T-cell (primary cell): ENCODE data around the gene EDN1. TPM values are rescaled to one million over a fixed set of nuclear protein-coding genes. Genes with fewer than 3 reads are reported as not detected.

Experiments used
- ATAC-seq, 4 experiments: fragments of 200-7000 bp in 3 of 4; fragments of 150-1000 bp in 1 of 4; cut with Tn5 transposase; replicated peaks in 1 of 4; 1 replicate in 3 of 4; 2 replicates in 1 of 4; pipeline ENCODE4 v1.10.0; 2021; ENCODE audit warnings: moderate library complexity in 3 of 4, mild to moderate bottlenecking in 2 of 4, moderate number of reproducible peaks in 1 of 4
- CTCF ChIA-PET, 2 donors: fragments of 300-600 bp; sonication (Branson Sonifier 250); formaldehyde crosslinking; loops; one replicate each; lab custom pipeline; 2022; ENCODE audit warnings: antibody characterized with exemption in 2 of 2; lab: Charles Lee
- POLR2A ChIA-PET, 2 donors: fragments of 300-600 bp; sonication (Branson Sonifier 250); formaldehyde crosslinking; loops; one replicate each; lab custom pipeline; 2022; ENCODE audit warnings: antibody characterized with exemption in 2 of 2; lab: Charles Lee
- DNase-seq, 35 experiments: peaks; one replicate each; pipeline versions ENCODE4 v3.0.0 to v3.0.0-alpha.2; 2013 to 2023
- H3K27ac ChIP-seq: one replicate; pipeline ENCODE4 v1.5.1; 2013; ENCODE audit warnings: low read length
- H3K27me3 ChIP-seq, 2 experiments: replicated peaks in 1 of 2; 1 replicate in 1 of 2; 2 replicates in 1 of 2; pipeline versions ENCODE4 v1.6.1 to v1.7.0; 2013; ENCODE audit warnings: low read length in 1 of 2, mixed read lengths in 1 of 2; ENCODE audit not compliant: control insufficient read depth in 2 of 2, insufficient read depth in 2 of 2; ENCODE audit errors: extremely low read depth in 1 of 2
- H3K36me3 ChIP-seq, 2 donors: 1 replicate in 1 of 2; 2 replicates in 1 of 2; pipeline versions ENCODE4 v1.6.1 to v1.7.0; 2013; ENCODE audit warnings: low read length in 1 of 2; ENCODE audit not compliant: control insufficient read depth in 2 of 2, insufficient read depth in 1 of 2; ENCODE audit errors: extremely low read depth in 1 of 2
- H3K4me1 ChIP-seq, 2 experiments: 1 replicate in 1 of 2; 2 replicates in 1 of 2; pipeline versions ENCODE4 v1.6.1 to v1.7.0; 2013; ENCODE audit warnings: low read length in 2 of 2, mixed read lengths in 1 of 2; ENCODE audit not compliant: insufficient read depth in 2 of 2, control insufficient read depth in 1 of 2; ENCODE audit errors: extremely low read depth in 1 of 2
- H3K4me3 ChIP-seq, 2 donors: 1 replicate in 1 of 2; 2 replicates in 1 of 2; pipeline versions ENCODE4 v1.5.1 to v1.7.0; 2013; ENCODE audit warnings: mild to moderate bottlenecking in 2 of 2, low read length in 1 of 2, moderate library complexity in 1 of 2; ENCODE audit not compliant: control insufficient read depth in 1 of 2; ENCODE audit errors: extremely low read depth in 1 of 2
- H3K9me3 ChIP-seq: 2 replicates; pipeline ENCODE4 v1.7.0; 2013
- H3K27ac Mint-ChIP-seq, 2 donors: one replicate each; pipeline ENCODE4 v1.8.0; 2020 to 2021; ENCODE audit warnings: mild to moderate bottlenecking in 2 of 2, mixed read lengths in 2 of 2
- H3K27me3 Mint-ChIP-seq, 2 donors: one replicate each; pipeline ENCODE4 v1.8.0; 2021 to 2022; ENCODE audit warnings: mixed read lengths in 2 of 2
- H3K36me3 Mint-ChIP-seq: one replicate; pipeline ENCODE4 v1.8.0; 2021; ENCODE audit warnings: mixed read lengths
- H3K4me1 Mint-ChIP-seq, 3 donors: one replicate each; pipeline ENCODE4 v1.8.0; 2020 to 2022; ENCODE audit warnings: mixed read lengths in 3 of 3, mild to moderate bottlenecking in 1 of 3
- H3K4me3 Mint-ChIP-seq, 3 donors: one replicate each; pipeline ENCODE4 v1.8.0; 2020 to 2022; ENCODE audit warnings: mild to moderate bottlenecking in 3 of 3, mixed read lengths in 3 of 3, moderate library complexity in 3 of 3
- H3K9me3 Mint-ChIP-seq, 3 donors: one replicate each; pipeline ENCODE4 v1.8.0; 2020 to 2022; ENCODE audit warnings: mixed read lengths in 3 of 3
- WGBS: methylation state at CpG from one replicate; pipeline ENCODE4 v1.1.5; 2013; ENCODE audit warnings: missing lambda C conversion rate; ENCODE audit not compliant: insufficient coverage; 5-methylcytosine and 5-hydroxymethylcytosine counted together
- total RNA-seq, 35 experiments: library from RNA in 6 of 35; stranded (reverse) in 6 of 35; fragments of 120-200 nt in 1 of 35; gene quantifications; one replicate each; pipeline versions ENCODE4 v1.2.1 to v1.2.4 and lab custom pipeline; 2013 to 2026

The EDN1 gene
- total RNA-seq = 1 to 10 TPM in 1 of 5 donors, under 1 TPM in 4; 0.44 to 1.2 (median 0.79) TPM
- total RNA-seq (2013) = 0.61 TPM
- total RNA-seq (lab: John Stamatoyannopoulos, UW) = 0.11 to 3.3 (median 0.92) reads per million in 29 experiments

- DNase-seq (peak in 30 of 35 experiments; percentile 5 to 56 (median 30)), ATAC-seq (peak; percentile 76 to 90 (median 80))
- H3K9me3 ChIP-seq = no peaks in the 10 kb centered on the region
- CTCF ChIA-PET = interaction anchor here (0.5 to 1.8 kb wide), 14 partner anchors 9 to 634 kb away, joined by 3 to 10 read pairs (median 4); partner anchors contain the start of gene HIVEP1 (in 1 of the 2)
- no peaks in the 10 kb centered on the region for H3K9me3 Mint-ChIP-seq
- H3K4me1 Mint-ChIP-seq = peaks cover 13 to 19% (median 16%) of the 10 kb centered on the region in 3 donors
- H3K36me3 ChIP-seq = no peaks in the 10 kb centered on the region
- peaks cover 0 to 11% of the 10 kb centered on the region in 2 experiments for H3K4me1 ChIP-seq
- peaks cover 25 to 43% of the 10 kb centered on the region in 2 donors for H3K27me3 Mint-ChIP-seq
- no peaks in the 10 kb centered on the region for H3K36me3 Mint-ChIP-seq
- H3K4me3 ChIP-seq = peak within 1 kb of the TSS; percentile 29 to 67
- 1% methylated on average over 23 of the region's 38 CpGs for WGBS
- H3K27me3 ChIP-seq = peaks cover 5 to 41% of the 10 kb centered on the region in 2 experiments
- no peak within 1 kb of the TSS for H3K27ac Mint-ChIP-seq
- no peak within 1 kb of the TSS for H3K27ac ChIP-seq
- peak within 1 kb of the TSS; percentile 84 to 88 (median 85) for H3K4me3 Mint-ChIP-seq
- POLR2A ChIA-PET = interaction anchor here in 1 of 2 donors (0.6 kb wide), 2 partner anchors 275 to 279 kb away, joined by 3 read pairs; no protein-coding TSS in a partner anchor
Observed at GRCh38 chr6:12289933-12290820, at the start of gene EDN1. EDN1 (plus strand) TSS chr6:12290361; CDS start chr6:12290630, 269 bp downstream.

DNA sequence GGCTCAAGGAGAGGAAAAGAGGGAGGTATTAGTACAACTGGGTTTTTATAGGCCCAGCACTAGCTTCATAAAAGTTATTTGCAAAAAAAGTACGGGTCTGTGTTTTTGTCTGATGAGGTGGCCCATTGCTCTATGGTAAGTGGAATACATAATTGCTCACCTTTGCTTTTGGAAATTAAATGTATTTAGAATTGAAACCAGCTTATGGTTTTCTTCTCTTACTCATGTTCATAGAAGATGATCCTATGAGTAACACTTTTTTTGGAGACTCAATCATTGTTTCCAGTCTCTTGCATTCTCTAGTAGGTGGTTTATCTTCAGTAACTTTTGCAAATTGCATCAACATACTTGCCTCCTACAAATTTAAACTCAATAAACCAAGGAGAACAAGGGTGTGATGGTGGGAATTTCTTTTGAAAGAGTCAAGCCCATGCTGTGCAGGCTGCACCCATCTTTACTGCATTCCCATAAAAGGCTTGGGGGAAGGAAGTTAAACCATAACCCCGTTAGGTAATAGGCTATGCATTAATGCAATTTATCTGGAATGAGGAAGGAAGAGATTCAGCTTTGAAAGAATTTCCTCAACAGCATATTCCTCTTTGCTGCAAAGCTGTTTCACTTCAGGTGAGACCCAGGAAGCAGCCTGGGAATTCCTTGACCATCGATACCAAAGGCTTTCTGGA lies 48.5 kb upstream of the EDN1 start:
- Histone ChIP-seq H3K4me3 (no peak overlapping the region), H3K4me1 (no peaks in the 10 kb centered on the region), H3K36me3 (no peaks in the 10 kb centered on the region), H3K9me3 (no peaks in the 10 kb centered on the region), H3K27ac (no peak overlapping the region), H3K27me3 (no peaks in the 10 kb centered on the region)
- no peak for DNase-seq
- no peak for ATAC-seq
- ChIA-PET POLR2A (no interaction called here), CTCF (interaction anchor here in 1 of 2 donors (0.6 kb wide), 1 partner anchor 587 kb away, joined by 7 read pairs; no protein-coding TSS in a partner anchor)
- Mint-ChIP-seq H3K27ac (no peak overlapping the region), H3K27me3 (peaks cover 3% of the 10 kb centered on the region in 2 donors), H3K9me3 (no peaks in the 10 kb centered on the region), H3K36me3 (no peaks in the 10 kb centered on the region), H3K4me3 (no peak overlapping the region), H3K4me1 (no peaks in the 10 kb centered on the region)
- no CpG with 5 or more reads among the region's 3 CpGs for WGBS

- ChIA-PET POLR2A (no interaction called here), CTCF (no interaction called here)
- Mint-ChIP-seq H3K9me3 (no peaks in the 10 kb centered on the region), H3K4me1 (no peaks in the 10 kb centered on the region), H3K36me3 (no peaks in the 10 kb centered on the region), H3K27ac (no peak overlapping the region), H3K4me3 (no peak overlapping the region), H3K27me3 (peaks cover 3 to 6% of the 10 kb centered on the region in 2 donors)
- ATAC-seq (no peak), DNase-seq (no peak)
- Histone ChIP-seq H3K4me3 (no peak overlapping the region), H3K27ac (no peak overlapping the region), H3K4me1 (no peaks in the 10 kb centered on the region), H3K9me3 (no peaks in the 10 kb centered on the region), H3K27me3 (no peaks in the 10 kb centered on the region), H3K36me3 (no peaks in the 10 kb centered on the region)
- WGBS = no CpG with 5 or more reads among the region's 2 CpGs
Observed at GRCh38 chr6:12243169-12243568, 47.0 kb upstream of the EDN1 start.

GRCh38 chr6:12245360-12245759 lies 44.8 kb upstream of the EDN1 start:
- ChIA-PET CTCF (interaction anchor here in 1 of 2 donors (0.6 kb wide), 1 partner anchor 649 kb away, joined by 4 read pairs; no protein-coding TSS in a partner anchor), POLR2A (no interaction called here)
- no peaks in the 10 kb centered on the region for H3K4me1 ChIP-seq
- no CpG with 5 or more reads among the region's 1 CpG for WGBS
- H3K4me3 ChIP-seq = no peak overlapping the region
- Mint-ChIP-seq H3K4me3 (no peak overlapping the region), H3K36me3 (no peaks in the 10 kb centered on the region), H3K9me3 (no peaks in the 10 kb centered on the region), H3K27ac (no peak overlapping the region), H3K4me1 (no peaks in the 10 kb centered on the region), H3K27me3 (peaks cover 3 to 6% of the 10 kb centered on the region in 2 donors)
- H3K27ac ChIP-seq = no peak overlapping the region
- H3K9me3 ChIP-seq = no peaks in the 10 kb centered on the region
- no peak for DNase-seq
- no peaks in the 10 kb centered on the region for H3K27me3 ChIP-seq
- no peaks in the 10 kb centered on the region for H3K36me3 ChIP-seq
- ATAC-seq = no peak

- peaks cover 3 to 6% of the 10 kb centered on the region in 2 donors for H3K27me3 Mint-ChIP-seq
- H3K27me3 ChIP-seq = no peaks in the 10 kb centered on the region
- WGBS = no CpG with 5 or more reads among the region's 6 CpGs
- ChIA-PET POLR2A (no interaction called here), CTCF (interaction anchor here in 1 of 2 donors (0.6 kb wide), 1 partner anchor 650 kb away, joined by 4 read pairs; no protein-coding TSS in a partner anchor)
- no peak overlapping the region for H3K27ac Mint-ChIP-seq
- ATAC-seq (no peak), DNase-seq (no peak)
- H3K4me1 Mint-ChIP-seq = no peaks in the 10 kb centered on the region
- H3K4me1 ChIP-seq = no peaks in the 10 kb centered on the region
- no peaks in the 10 kb centered on the region for H3K9me3 Mint-ChIP-seq
- H3K4me3 ChIP-seq = no peak overlapping the region
- no peak overlapping the region for H3K27ac ChIP-seq
- no peaks in the 10 kb centered on the region for H3K36me3 ChIP-seq
- H3K4me3 Mint-ChIP-seq = no peak overlapping the region
- H3K36me3 Mint-ChIP-seq = no peaks in the 10 kb centered on the region
- no peaks in the 10 kb centered on the region for H3K9me3 ChIP-seq
Observed at GRCh38 chr6:12245763-12246718, 44.1 kb upstream of the EDN1 start.
